Prostate gland (tissue), 2 donors: ENCODE results near the gene OR13A1.

Source experiments
- POLR2A ChIP-seq: fragments of 450-650 bp; IDR thresholded peaks from one replicate; pipeline ENCODE4 v1.6.1; 2016; ENCODE audit warnings: antibody characterized with exemption, mild to moderate bottlenecking
- POLR2AphosphoS5 ChIP-seq: sonication (generic); formaldehyde crosslinking; IDR thresholded peaks from one replicate; pipeline ENCODE4 v1.6.1; 2017; ENCODE audit warnings: antibody characterized with exemption
- TF ChIP-seq, protein P1 (sequence below), 4 experiments: fragments of 200-600 bp in 2 of 4; fragments of 450-650 bp in 2 of 4; sonication (generic) in 2 of 4; IDR thresholded peaks; 1 replicate in 3 of 4; 2 replicates in 1 of 4; pipeline ENCODE4 v1.5.1; 2016 to 2019; ENCODE audit warnings: antibody characterized with exemption in 4 of 4, mild to moderate bottlenecking in 2 of 4, moderate library complexity in 2 of 4

DNA sequence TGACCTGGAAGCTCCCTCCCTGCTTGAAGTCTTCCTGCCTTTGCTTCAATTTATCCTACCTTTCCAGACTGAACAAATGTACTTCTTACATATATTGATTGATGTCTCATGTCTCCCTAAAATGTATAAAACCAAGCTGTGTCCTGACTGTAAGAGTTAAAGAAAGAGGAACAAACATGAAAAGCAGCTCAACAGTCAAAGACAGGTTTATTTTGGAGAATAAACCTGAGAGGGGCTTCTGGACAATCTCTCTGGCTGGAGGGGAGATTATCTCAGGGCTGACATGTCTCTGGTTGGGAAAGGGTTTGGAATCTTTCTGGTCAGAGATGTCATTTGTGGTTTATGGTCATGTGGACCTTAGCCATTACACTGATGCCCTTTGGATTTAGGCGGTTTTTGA lies 41.0 kb downstream of the OR13A1 start:
- TF ChIP-seq, protein P1, sequence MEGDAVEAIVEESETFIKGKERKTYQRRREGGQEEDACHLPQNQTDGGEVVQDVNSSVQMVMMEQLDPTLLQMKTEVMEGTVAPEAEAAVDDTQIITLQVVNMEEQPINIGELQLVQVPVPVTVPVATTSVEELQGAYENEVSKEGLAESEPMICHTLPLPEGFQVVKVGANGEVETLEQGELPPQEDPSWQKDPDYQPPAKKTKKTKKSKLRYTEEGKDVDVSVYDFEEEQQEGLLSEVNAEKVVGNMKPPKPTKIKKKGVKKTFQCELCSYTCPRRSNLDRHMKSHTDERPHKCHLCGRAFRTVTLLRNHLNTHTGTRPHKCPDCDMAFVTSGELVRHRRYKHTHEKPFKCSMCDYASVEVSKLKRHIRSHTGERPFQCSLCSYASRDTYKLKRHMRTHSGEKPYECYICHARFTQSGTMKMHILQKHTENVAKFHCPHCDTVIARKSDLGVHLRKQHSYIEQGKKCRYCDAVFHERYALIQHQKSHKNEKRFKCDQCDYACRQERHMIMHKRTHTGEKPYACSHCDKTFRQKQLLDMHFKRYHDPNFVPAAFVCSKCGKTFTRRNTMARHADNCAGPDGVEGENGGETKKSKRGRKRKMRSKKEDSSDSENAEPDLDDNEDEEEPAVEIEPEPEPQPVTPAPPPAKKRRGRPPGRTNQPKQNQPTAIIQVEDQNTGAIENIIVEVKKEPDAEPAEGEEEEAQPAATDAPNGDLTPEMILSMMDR (IDR thresholded peaks at IDR 0.05) = no peak
- TF ChIP-seq POLR2A (no peak), POLR2AphosphoS5 (no peak)
